Urothelium cell line (cell line): ENCODE measurements around the gene CCNK.

ENCODE experiments used
- DNase-seq: peaks from one replicate; pipeline ENCODE4 v3.0.0; 2011; ENCODE audit warnings: low spot score, mixed read lengths
- FAIRE-seq: peaks from 2 replicates; lab custom pipeline; 2011; peaks lifted over from hg19 to GRCh38; lab: Jason Lieb, UNC

CCNK gene

DNA sequence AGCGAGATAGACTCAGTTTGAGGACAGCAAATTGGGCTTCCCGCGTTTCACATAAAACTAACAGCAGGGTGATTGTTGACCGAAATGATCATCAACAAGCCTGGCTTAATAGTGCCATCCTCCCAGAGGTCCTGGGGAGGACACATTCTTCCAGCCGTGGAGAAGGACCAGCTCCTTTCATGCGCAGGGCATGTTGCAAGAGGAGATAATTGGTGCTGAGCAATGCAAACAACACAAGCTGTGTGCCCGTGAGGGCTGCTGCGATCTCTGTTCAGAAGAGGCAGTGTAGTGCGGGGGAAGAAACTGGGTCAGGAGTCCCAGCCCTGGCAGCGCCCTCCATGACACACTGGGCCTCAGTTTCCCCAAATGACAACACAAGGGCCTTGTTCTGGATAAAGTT, 68.5 kb downstream of the CCNK start:
- FAIRE-seq (no peak), DNase-seq (no peak)

DNA sequence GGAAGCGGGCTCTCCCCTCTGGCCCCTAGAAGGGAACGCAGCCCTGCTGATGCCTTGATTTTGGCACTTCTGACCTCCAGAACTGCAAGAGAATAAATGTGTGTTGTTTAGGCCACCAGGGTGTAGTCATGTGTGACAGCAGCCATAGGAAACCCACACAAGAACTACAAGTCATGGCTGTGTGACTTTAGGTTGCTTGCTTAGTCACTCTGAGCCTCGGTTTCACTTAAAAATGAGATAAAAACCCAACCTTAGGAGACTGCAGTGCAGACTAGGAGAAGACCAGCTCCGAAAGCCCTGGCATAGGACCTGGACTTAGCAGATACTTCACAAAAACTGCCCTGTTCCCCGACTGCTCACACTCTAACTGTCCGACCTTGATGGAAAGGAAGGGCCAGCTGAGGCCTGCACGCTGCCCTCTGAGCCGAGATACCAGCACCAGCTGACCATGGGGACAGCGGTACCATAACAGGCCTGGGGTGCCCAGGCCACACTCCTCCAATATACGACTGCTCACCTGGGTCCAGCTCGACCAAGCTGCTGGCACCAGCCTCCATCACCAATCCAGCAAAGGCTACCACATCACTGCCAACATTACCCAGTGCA, 69.3 kb downstream of the CCNK start:
- no peak for DNase-seq
- no peak for FAIRE-seq

GRCh38 chr14:99551034-99551922, 70.1 kb downstream of the CCNK start:
- DNase-seq (no peak), FAIRE-seq (no peak)

- DNase-seq (no peak), FAIRE-seq (no peak)
These were observed 70.9 kb downstream of the CCNK start for GRCh38 chr14:99552021-99552553.

DNA sequence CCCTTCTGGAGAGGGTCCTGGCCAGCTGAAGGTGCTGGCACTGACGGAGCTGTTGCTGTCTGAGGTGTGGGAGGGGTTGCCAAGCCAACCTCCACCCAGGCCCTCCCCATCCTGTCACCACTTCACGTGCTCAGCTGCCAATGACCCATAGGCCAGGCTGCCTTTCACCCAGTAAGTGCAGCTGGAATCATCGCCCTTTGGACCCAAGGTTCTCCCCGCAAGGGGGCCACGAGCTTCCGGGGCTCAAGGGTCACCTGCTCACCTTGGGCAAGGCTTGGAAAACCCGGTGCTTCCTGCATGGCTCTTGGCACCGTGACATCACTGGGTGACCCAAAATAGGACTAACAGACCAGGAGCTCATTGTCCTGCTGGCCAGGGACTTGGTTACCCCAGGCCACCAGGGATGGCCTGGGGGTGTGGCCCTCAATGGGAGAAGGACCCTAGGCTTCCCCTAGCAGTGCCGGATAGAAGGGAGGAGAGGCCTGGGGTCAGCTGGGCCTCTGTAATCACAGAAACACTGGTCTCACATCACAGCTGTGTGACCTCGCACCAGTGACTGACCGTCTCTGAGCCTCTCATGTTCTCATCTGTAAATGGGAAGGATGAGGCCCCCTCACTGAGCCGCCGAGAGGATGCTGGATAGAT, 71.5 kb downstream of the CCNK start:
- no peak for DNase-seq

DNA sequence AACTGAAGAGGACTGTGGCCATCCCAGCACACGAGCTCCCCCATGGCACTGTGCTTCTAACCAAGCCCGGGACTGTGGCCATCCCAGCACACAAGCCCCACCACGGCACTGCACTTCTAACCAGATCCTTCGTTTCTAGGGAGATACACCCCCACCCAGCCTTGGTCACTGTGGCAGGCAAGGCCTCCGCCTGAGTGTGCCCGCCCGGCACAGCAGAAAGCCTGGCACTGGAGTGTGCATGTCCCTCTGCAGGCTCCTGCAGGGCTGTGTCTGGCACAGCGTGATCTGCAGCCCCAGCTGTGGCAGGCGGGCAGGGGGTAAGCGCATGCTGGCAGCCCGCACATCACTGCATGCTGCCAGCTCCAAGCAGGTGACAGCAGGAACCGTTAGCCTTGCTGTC, 73.0 kb downstream of the CCNK start:
- FAIRE-seq (no peak), DNase-seq (no peak)

More for the DNA sequence above, 71.5 kb downstream of the CCNK start:
- FAIRE-seq: no peak

GRCh38 chr14:99554757-99555531, 73.7 kb downstream of the CCNK start:
- FAIRE-seq (no peak), DNase-seq (no peak)

GRCh38 chr14:99556134-99556791, 75.1 kb downstream of the CCNK start:
- DNase-seq (no peak), FAIRE-seq (no peak)

DNA sequence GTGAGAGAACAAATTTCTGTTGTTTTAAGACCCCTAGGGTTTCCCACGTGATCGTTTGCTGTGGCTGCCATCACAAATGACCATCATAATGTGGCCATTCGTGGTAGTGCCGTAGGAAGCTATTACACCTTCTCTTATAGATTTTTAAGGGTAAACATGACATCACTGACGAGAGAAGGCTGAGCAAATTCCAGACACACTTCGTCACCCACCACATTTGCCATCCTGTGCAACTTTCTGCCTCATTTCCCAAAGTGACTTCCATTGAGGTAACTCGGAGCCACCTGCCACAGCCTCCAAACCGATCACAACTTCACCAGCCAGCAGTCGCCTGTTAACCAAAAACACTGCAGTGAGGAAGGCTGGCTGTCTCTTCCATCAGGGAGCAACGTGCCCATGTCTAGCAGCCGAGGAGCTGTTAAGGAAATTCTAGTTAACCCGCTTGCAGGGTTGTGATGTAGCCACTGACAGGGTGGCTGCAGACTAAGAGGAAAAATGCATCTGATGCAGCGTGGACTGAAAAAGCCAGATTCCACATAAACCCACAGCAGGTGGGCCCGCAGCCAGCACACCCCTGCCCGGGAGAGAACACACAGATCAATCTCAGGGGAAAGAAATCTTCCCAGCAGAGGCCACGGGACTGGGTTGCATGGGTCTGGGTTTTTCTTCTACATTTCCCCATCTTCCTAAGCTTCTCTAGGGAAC, 78.2 kb downstream of the CCNK start:
- no peak for FAIRE-seq

GRCh38 chr14:99560403-99560802, 79.2 kb downstream of the CCNK start:
- no peak for FAIRE-seq

More for the DNA sequence above, 78.2 kb downstream of the CCNK start:
- no peak for DNase-seq

GRCh38 chr14:99560922-99561683, 79.9 kb downstream of the CCNK start:
- FAIRE-seq: no peak

More at GRCh38 chr14:99560403-99560802, 79.2 kb downstream of the CCNK start:
- no peak for DNase-seq

GRCh38 chr14:99561864-99562263, 80.7 kb downstream of the CCNK start:
- no peak for FAIRE-seq
- DNase-seq: no peak

More at GRCh38 chr14:99560922-99561683, 79.9 kb downstream of the CCNK start:
- DNase-seq: no peak
